ENCODE results near the gene FAM149A.

Gene FAM149A

GRCh38 chr4:186104114-186104889 is at the start of gene FAM149A:
Gene FAM149A, plus strand, starts transcription at chr4:186104704.
- peak; percentile 19 to 21 for DNase-seq (ENCODE audit: low read depth in 2 of 2)

- DNase-seq (ENCODE audit: low read depth in 2 of 2): no peak
Measured at GRCh38 chr4:186058253-186058979, 46.1 kb upstream of the FAM149A start.

- DNase-seq (ENCODE audit: low read depth in 2 of 2): peak in 1 of 2 donors; percentile 2
Measured at GRCh38 chr4:186058980-186059316, 45.6 kb upstream of the FAM149A start.

GRCh38 chr4:186061921-186062320 is 42.6 kb upstream of the FAM149A start:
- no peak for DNase-seq (ENCODE audit: low read depth in 2 of 2)

- DNase-seq (ENCODE audit: low read depth in 2 of 2): peak in 1 of 2 donors; percentile 24
Measured at GRCh38 chr4:186067757-186068385, 36.6 kb upstream of the FAM149A start.

GRCh38 chr4:186068581-186069348 is 35.7 kb upstream of the FAM149A start, which contains the start of gene TLR3:
Gene TLR3, plus strand, starts transcription at chr4:186069156. Its CDS starts 7,464 bp downstream, at chr4:186076620.
- DNase-seq (ENCODE audit: low read depth in 2 of 2): no peak

GRCh38 chr4:186069729-186070128 is 34.8 kb upstream of the FAM149A start:
- DNase-seq (ENCODE audit: low read depth in 2 of 2): no peak

GRCh38 chr4:186072516-186072915 is 32.0 kb upstream of the FAM149A start:
- no peak for DNase-seq (ENCODE audit: low read depth in 2 of 2)

- DNase-seq (ENCODE audit: low read depth in 2 of 2): no peak
Measured at GRCh38 chr4:186074189-186074588, 30.3 kb upstream of the FAM149A start.

GRCh38 chr4:186078981-186079638 is 25.4 kb upstream of the FAM149A start:
- DNase-seq (ENCODE audit: low read depth in 2 of 2): no peak

GRCh38 chr4:186079694-186080093 is 24.8 kb upstream of the FAM149A start:
- DNase-seq (ENCODE audit: low read depth in 2 of 2): no peak

GRCh38 chr4:186081202-186081807 is 23.2 kb upstream of the FAM149A start:
- no peak for DNase-seq (ENCODE audit: low read depth in 2 of 2)

GRCh38 chr4:186082221-186082620 is 22.3 kb upstream of the FAM149A start:
- no peak for DNase-seq (ENCODE audit: low read depth in 2 of 2)

GRCh38 chr4:186088523-186088922 is 16.0 kb upstream of the FAM149A start:
- DNase-seq (ENCODE audit: low read depth in 2 of 2): no peak

GRCh38 chr4:186092296-186092695 is 12.2 kb upstream of the FAM149A start:
- DNase-seq (ENCODE audit: low read depth in 2 of 2): no peak

- no peak for DNase-seq (ENCODE audit: low read depth in 2 of 2)
Measured at GRCh38 chr4:186095406-186095805, 9.1 kb upstream of the FAM149A start.

- DNase-seq (ENCODE audit: low read depth in 2 of 2): no peak
Measured at GRCh38 chr4:186096681-186097165, 7.8 kb upstream of the FAM149A start.

GRCh38 chr4:186097386-186097785 is 7.1 kb upstream of the FAM149A start:
- DNase-seq (ENCODE audit: low read depth in 2 of 2): no peak

- DNase-seq (ENCODE audit: low read depth in 2 of 2): no peak
Measured at GRCh38 chr4:186102931-186103330, 1.6 kb upstream of the FAM149A start.

GRCh38 chr4:186104890-186105646 is 564 bp downstream of the FAM149A start:
- DNase-seq (ENCODE audit: low read depth in 2 of 2): no peak
